Fibroblast of mammary gland (primary cell): ENCODE results near the gene BRD9.

Experiments used
- DNase-seq: peaks from one replicate; pipeline ENCODE4 v3.0.0-alpha.2; 2010; ENCODE audit warnings: low read depth
- H3K4me3 ChIP-seq: 2 replicates; pipeline ENCODE4 v1.5.1; 2011; ENCODE audit warnings: low read depth, mild to moderate bottlenecking, low read length, moderate library complexity; ENCODE audit not compliant: control insufficient read depth
- CTCF ChIP-seq: conservative IDR thresholded peaks from 2 replicates; pipeline ENCODE4 v1.5.1; 2011; ENCODE audit warnings: low read depth, low read length, inconsistent platforms; ENCODE audit not compliant: control insufficient read depth, insufficient read depth

Gene BRD9

GRCh38 chr5:821504-821903 lies 71.1 kb downstream of the BRD9 start:
- no peak overlapping the region for H3K4me3 ChIP-seq
- DNase-seq, result no peak
- no peak for TF ChIP-seq CTCF

GRCh38 chr5:820245-820644 lies 72.4 kb downstream of the BRD9 start:
- no peak overlapping the region for H3K4me3 ChIP-seq
- no peak for TF ChIP-seq CTCF
- DNase-seq, result no peak

GRCh38 chr5:819078-819477 lies 73.5 kb downstream of the BRD9 start:
- H3K4me3 ChIP-seq, result no peak overlapping the region
- DNase-seq, result no peak
- no peak for TF ChIP-seq CTCF

GRCh38 chr5:816176-816575 lies 76.4 kb downstream of the BRD9 start:
- no peak for DNase-seq
- TF ChIP-seq CTCF, result no peak

GRCh38 chr5:815449-815848 lies 77.2 kb downstream of the BRD9 start:
- H3K4me3 ChIP-seq, result no peak overlapping the region
- no peak for TF ChIP-seq CTCF
- DNase-seq, result no peak

More at GRCh38 chr5:816176-816575, 76.4 kb downstream of the BRD9 start:
- no peak overlapping the region for H3K4me3 ChIP-seq
